ENCODE results near the gene PMEPA1. TPM values are rescaled to one million over a fixed set of nuclear protein-coding genes. Genes with fewer than 3 reads are reported as not detected.

PMEPA1 gene
- total and polyA plus RNA-seq, 2 experiments from 2014 or later, result 7.3 to 15.4 TPM

DNA sequence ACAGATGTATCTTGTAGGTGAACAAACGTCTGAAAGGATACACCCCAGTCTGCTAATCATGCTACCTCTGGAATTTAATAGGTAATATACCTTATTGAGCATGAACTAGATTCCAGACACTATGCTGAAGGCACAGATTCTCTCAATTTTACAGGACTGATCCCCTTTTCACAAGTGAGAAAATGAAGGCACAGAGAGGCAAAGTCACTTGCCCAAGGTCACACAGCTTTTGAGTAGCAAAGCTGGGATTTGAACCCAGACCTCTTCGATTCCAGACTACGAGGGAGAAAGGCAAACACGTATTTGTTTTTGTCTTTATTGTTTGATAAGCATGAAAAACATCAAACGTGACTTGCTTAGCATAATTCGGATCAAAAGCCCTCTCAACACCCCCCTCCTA, 34.4 kb upstream of the PMEPA1 start:
- H2AFZ ChIP-seq, result no peak overlapping the region
- Mint-ChIP-seq H3K27me3 (ENCODE audit: insufficient read depth, low read depth, poor library complexity) (peaks cover 6% of the 10 kb centered on the region), H3K4me1 (peaks cover 11% of the 10 kb centered on the region), H3K4me3 (no peak overlapping the region), H3K9me3 (no peaks in the 10 kb centered on the region), H3K36me3 (ENCODE audit: low read depth) (no peaks in the 10 kb centered on the region), H3K27ac (no peak overlapping the region)
- H3K27ac ChIP-seq (ENCODE audit: low read depth), result no peak overlapping the region
- no peaks in the 10 kb centered on the region for H3K79me2 ChIP-seq (replicated peaks; ENCODE audit: insufficient read depth)
- no peaks in the 10 kb centered on the region for H3K4me1 ChIP-seq (ENCODE audit: insufficient read depth)
- no peaks in the 10 kb centered on the region for H3K27me3 ChIP-seq (ENCODE audit: insufficient read depth)
- ATAC-seq (no peak), DNase-seq (ENCODE audit: low spot score) (no peak)
- H3F3A ChIP-seq (replicated peaks; ENCODE audit: low read depth), result no peaks in the 10 kb centered on the region
- no peaks in the 10 kb centered on the region for H3K36me3 ChIP-seq (ENCODE audit: insufficient read depth)
- H4K20me1 ChIP-seq (replicated peaks; ENCODE audit: insufficient read depth), result no peaks in the 10 kb centered on the region
- 0 out of 2 replicates have a peak, but pooled peaks cover 3% of the 10 kb centered on the region for H3K9me2 ChIP-seq (ENCODE audit: insufficient read depth)
- no peak overlapping the region for H3K4me3 ChIP-seq
- no peak overlapping the region for H3K4me2 ChIP-seq
- TF ChIP-seq EZH2phosphoT487 (IDR thresholded peaks at IDR 0.05; ENCODE audit: unreplicated experiment) (no peak), CREB1 (CRISPR knock-in tag; IDR thresholded peaks at IDR 0.05; ENCODE audit: low read depth) (no peak), POLR2AphosphoS5 (IDR thresholded peaks at IDR 0.05; ENCODE audit: low read depth) (no peak), NANOG (IDR thresholded peaks at IDR 0.05; ENCODE audit: borderline replicate concordance) (no peak), EZH2 (IDR thresholded peaks at IDR 0.05; ENCODE audit: low read depth, unreplicated experiment) (no peak)
- TF ChIP-seq, protein P1, sequence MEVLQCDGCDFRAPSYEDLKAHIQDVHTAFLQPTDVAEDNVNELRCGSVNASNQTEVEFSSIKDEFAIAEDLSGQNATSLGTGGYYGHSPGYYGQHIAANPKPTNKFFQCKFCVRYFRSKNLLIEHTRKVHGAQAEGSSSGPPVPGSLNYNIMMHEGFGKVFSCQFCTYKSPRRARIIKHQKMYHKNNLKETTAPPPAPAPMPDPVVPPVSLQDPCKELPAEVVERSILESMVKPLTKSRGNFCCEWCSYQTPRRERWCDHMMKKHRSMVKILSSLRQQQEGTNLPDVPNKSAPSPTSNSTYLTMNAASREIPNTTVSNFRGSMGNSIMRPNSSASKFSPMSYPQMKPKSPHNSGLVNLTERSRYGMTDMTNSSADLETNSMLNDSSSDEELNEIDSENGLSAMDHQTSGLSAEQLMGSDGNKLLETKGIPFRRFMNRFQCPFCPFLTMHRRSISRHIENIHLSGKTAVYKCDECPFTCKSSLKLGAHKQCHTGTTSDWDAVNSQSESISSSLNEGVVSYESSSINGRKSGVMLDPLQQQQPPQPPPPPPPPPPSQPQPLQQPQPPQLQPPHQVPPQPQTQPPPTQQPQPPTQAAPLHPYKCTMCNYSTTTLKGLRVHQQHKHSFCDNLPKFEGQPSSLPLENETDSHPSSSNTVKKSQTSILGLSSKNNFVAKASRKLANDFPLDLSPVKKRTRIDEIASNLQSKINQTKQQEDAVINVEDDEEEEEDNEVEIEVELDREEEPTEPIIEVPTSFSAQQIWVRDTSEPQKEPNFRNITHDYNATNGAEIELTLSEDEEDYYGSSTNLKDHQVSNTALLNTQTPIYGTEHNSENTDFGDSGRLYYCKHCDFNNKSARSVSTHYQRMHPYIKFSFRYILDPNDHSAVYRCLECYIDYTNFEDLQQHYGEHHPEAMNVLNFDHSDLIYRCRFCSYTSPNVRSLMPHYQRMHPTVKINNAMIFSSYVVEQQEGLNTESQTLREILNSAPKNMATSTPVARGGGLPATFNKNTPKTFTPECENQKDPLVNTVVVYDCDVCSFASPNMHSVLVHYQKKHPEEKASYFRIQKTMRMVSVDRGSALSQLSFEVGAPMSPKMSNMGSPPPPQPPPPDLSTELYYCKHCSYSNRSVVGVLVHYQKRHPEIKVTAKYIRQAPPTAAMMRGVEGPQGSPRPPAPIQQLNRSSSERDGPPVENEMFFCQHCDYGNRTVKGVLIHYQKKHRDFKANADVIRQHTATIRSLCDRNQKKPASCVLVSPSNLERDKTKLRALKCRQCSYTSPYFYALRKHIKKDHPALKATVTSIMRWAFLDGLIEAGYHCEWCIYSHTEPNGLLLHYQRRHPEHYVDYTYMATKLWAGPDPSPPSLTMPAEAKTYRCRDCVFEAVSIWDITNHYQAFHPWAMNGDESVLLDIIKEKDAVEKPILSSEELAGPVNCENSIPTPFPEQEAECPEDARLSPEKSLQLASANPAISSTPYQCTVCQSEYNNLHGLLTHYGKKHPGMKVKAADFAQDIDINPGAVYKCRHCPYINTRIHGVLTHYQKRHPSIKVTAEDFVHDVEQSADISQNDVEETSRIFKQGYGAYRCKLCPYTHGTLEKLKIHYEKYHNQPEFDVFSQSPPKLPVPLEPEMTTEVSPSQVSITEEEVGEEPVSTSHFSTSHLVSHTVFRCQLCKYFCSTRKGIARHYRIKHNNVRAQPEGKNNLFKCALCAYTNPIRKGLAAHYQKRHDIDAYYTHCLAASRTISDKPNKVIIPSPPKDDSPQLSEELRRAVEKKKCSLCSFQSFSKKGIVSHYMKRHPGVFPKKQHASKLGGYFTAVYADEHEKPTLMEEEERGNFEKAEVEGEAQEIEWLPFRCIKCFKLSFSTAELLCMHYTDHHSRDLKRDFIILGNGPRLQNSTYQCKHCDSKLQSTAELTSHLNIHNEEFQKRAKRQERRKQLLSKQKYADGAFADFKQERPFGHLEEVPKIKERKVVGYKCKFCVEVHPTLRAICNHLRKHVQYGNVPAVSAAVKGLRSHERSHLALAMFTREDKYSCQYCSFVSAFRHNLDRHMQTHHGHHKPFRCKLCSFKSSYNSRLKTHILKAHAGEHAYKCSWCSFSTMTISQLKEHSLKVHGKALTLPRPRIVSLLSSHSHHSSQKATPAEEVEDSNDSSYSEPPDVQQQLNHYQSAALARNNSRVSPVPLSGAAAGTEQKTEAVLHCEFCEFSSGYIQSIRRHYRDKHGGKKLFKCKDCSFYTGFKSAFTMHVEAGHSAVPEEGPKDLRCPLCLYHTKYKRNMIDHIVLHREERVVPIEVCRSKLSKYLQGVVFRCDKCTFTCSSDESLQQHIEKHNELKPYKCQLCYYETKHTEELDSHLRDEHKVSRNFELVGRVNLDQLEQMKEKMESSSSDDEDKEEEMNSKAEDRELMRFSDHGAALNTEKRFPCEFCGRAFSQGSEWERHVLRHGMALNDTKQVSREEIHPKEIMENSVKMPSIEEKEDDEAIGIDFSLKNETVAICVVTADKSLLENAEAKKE (CRISPR knock-in tag; IDR thresholded peaks at IDR 0.05), result no peak

- no peak overlapping the region for H2AFZ ChIP-seq
- no peaks in the 10 kb centered on the region for H3K27me3 ChIP-seq (ENCODE audit: insufficient read depth)
- no peaks in the 10 kb centered on the region for H4K20me1 ChIP-seq (replicated peaks; ENCODE audit: insufficient read depth)
- H3K36me3 ChIP-seq (ENCODE audit: insufficient read depth), result no peaks in the 10 kb centered on the region
- no peak overlapping the region for H3K4me2 ChIP-seq
- peaks cover 9% of the 10 kb centered on the region for H3K4me1 Mint-ChIP-seq
- ATAC-seq, result no peak
- H3K9me2 ChIP-seq (ENCODE audit: insufficient read depth), result 0 out of 2 replicates have a peak, but pooled peaks cover 3% of the 10 kb centered on the region
- no peak overlapping the region for H3K4me3 Mint-ChIP-seq
- no peaks in the 10 kb centered on the region for H3K79me2 ChIP-seq (replicated peaks; ENCODE audit: insufficient read depth)
- peaks cover 6% of the 10 kb centered on the region for H3K27me3 Mint-ChIP-seq (ENCODE audit: insufficient read depth, low read depth, poor library complexity)
- no peaks in the 10 kb centered on the region for H3K4me1 ChIP-seq (ENCODE audit: insufficient read depth)
- no peak overlapping the region for H3K27ac ChIP-seq (ENCODE audit: low read depth)
- H3K36me3 Mint-ChIP-seq (ENCODE audit: low read depth), result no peaks in the 10 kb centered on the region
- no peak for TF ChIP-seq EZH2phosphoT487 (IDR thresholded peaks at IDR 0.05; ENCODE audit: unreplicated experiment)
- no peak for TF ChIP-seq EZH2 (IDR thresholded peaks at IDR 0.05; ENCODE audit: low read depth, unreplicated experiment)
- TF ChIP-seq ZNF114 (CRISPR knock-in tag; IDR thresholded peaks at IDR 0.05), result no peak
- TF ChIP-seq, protein P2, sequence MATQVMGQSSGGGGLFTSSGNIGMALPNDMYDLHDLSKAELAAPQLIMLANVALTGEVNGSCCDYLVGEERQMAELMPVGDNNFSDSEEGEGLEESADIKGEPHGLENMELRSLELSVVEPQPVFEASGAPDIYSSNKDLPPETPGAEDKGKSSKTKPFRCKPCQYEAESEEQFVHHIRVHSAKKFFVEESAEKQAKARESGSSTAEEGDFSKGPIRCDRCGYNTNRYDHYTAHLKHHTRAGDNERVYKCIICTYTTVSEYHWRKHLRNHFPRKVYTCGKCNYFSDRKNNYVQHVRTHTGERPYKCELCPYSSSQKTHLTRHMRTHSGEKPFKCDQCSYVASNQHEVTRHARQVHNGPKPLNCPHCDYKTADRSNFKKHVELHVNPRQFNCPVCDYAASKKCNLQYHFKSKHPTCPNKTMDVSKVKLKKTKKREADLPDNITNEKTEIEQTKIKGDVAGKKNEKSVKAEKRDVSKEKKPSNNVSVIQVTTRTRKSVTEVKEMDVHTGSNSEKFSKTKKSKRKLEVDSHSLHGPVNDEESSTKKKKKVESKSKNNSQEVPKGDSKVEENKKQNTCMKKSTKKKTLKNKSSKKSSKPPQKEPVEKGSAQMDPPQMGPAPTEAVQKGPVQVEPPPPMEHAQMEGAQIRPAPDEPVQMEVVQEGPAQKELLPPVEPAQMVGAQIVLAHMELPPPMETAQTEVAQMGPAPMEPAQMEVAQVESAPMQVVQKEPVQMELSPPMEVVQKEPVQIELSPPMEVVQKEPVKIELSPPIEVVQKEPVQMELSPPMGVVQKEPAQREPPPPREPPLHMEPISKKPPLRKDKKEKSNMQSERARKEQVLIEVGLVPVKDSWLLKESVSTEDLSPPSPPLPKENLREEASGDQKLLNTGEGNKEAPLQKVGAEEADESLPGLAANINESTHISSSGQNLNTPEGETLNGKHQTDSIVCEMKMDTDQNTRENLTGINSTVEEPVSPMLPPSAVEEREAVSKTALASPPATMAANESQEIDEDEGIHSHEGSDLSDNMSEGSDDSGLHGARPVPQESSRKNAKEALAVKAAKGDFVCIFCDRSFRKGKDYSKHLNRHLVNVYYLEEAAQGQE (IDR thresholded peaks at IDR 0.05; ENCODE audit: unreplicated experiment), result no peak
- DNase-seq (ENCODE audit: low spot score), result no peak
- H3K4me3 ChIP-seq, result no peak overlapping the region
- no peaks in the 10 kb centered on the region for H3F3A ChIP-seq (replicated peaks; ENCODE audit: low read depth)
- no peak overlapping the region for H3K27ac Mint-ChIP-seq
- H3K9me3 Mint-ChIP-seq, result no peaks in the 10 kb centered on the region
These were observed 33.8 kb upstream of the PMEPA1 start for GRCh38 chr20:57743450-57744095.

Data from GM23338 (cell line).